Lower leg skin (tissue), 3 donors: ENCODE measurements around the gene IRF2BPL.

Experiments
- CTCF ChIP-seq, 3 donors: fragments of 450-650 bp; IDR thresholded peaks; one replicate each; pipeline ENCODE4 v1.5.1; 2016; ENCODE audit warnings: antibody characterized with exemption in 3 of 3, mild to moderate bottlenecking in 3 of 3, moderate library complexity in 2 of 3
- POLR2A ChIP-seq, 2 donors: fragments of 450-650 bp; IDR thresholded peaks; one replicate each; pipeline ENCODE4 v1.6.1; 2016 to 2017; ENCODE audit warnings: antibody characterized with exemption in 2 of 2, mild to moderate bottlenecking in 1 of 2, moderate library complexity in 1 of 2

- TF ChIP-seq CTCF (IDR thresholded peaks at IDR 0.05) (no peak), POLR2A (IDR thresholded peaks at IDR 0.05) (no peak)
These were observed 15.5 kb upstream of the IRF2BPL start for GRCh38 chr14:77043984-77044485.
